HG03520 (cell line): Measurements from ENCODE around the gene AP4B1.
A peak's percentile ranks its signal among the peaks of the same experiment; 100 is the strongest.

Experiments used
- ATAC-seq: cut with Tn5 transposase; IDR thresholded peaks from one replicate; pipeline ENCODE4 v1.9.1; 2021; ENCODE audit warnings: mild to moderate bottlenecking, moderate library complexity; ENCODE audit not compliant: unreplicated experiment

AP4B1 gene

GRCh38 chr1:113895961-113896360, 8.6 kb downstream of the AP4B1 start:
- ATAC-seq: no peak

GRCh38 chr1:113895098-113895497, 9.5 kb downstream of the AP4B1 start:
- ATAC-seq: no peak

- no peak for ATAC-seq
These were observed 11.3 kb downstream of the AP4B1 start for GRCh38 chr1:113893267-113893666.

GRCh38 chr1:113891631-113892220, 12.9 kb downstream of the AP4B1 start:
- ATAC-seq: no peak

GRCh38 chr1:113890816-113891215, 13.8 kb downstream of the AP4B1 start:
- no peak for ATAC-seq

GRCh38 chr1:113887402-113888175, 17.0 kb downstream of the AP4B1 start, which contains the start of gene BCL2L15:
Gene BCL2L15, minus strand, starts transcription at chr1:113887581. Its CDS starts 206 bp downstream, at chr1:113887375.
- ATAC-seq: no peak

- no peak for ATAC-seq
These were observed 17.9 kb downstream of the AP4B1 start for GRCh38 chr1:113886417-113887401.

- no peak for ATAC-seq
These were observed 22.9 kb downstream of the AP4B1 start for GRCh38 chr1:113881661-113882060.

GRCh38 chr1:113879739-113880038, 24.9 kb downstream of the AP4B1 start:
- ATAC-seq: no peak

GRCh38 chr1:113876176-113876575, 28.4 kb downstream of the AP4B1 start:
- no peak for ATAC-seq

- no peak for ATAC-seq
These were observed 28.9 kb downstream of the AP4B1 start for GRCh38 chr1:113875714-113876113.

GRCh38 chr1:113874012-113874879, 30.4 kb downstream of the AP4B1 start:
- ATAC-seq: peak; percentile 39

- no peak for ATAC-seq
These were observed 32.2 kb downstream of the AP4B1 start for GRCh38 chr1:113872219-113872935.

GRCh38 chr1:113871597-113872113, 32.9 kb downstream of the AP4B1 start, which contains the start of gene PTPN22:
Gene PTPN22, minus strand, starts transcription at chr1:113871712.
- peak; percentile 88 for ATAC-seq

GRCh38 chr1:113870778-113871177, 33.8 kb downstream of the AP4B1 start:
- no peak for ATAC-seq

- no peak for ATAC-seq
These were observed 36.1 kb downstream of the AP4B1 start for GRCh38 chr1:113868387-113869083.

- no peak for ATAC-seq
These were observed 43.0 kb downstream of the AP4B1 start for GRCh38 chr1:113861641-113862040.

- no peak for ATAC-seq
These were observed 43.7 kb downstream of the AP4B1 start for GRCh38 chr1:113860891-113861290.
